K562 (cell line): ENCODE measurements around the gene NPHP3. TPM values are rescaled to one million over a fixed set of nuclear protein-coding genes. Genes with fewer than 3 reads are reported as not detected.
A peak's percentile ranks its signal among the peaks of the same experiment; 100 is the strongest.

ENCODE experiments used
- CBX5 ChIP-seq: IDR thresholded peaks from 2 replicates; pipeline ENCODE4 v1.6.1; 2014; ENCODE audit warnings: low read depth, borderline replicate concordance
- CCNT2 ChIP-seq: IDR thresholded peaks from 2 replicates; pipeline ENCODE4 v1.6.1; 2011; ENCODE audit warnings: borderline replicate concordance, low read depth, mild to moderate bottlenecking, moderate library complexity, mixed read lengths, low read length; ENCODE audit not compliant: insufficient read length; ENCODE audit errors: extremely low read depth
- FOXK2 ChIP-seq, 2 experiments: fragments of 450-650 bp; IDR thresholded peaks in 1 of 2; conservative IDR thresholded peaks in 1 of 2; 2 replicates each; pipeline ENCODE4 v1.6.1; 2016; ENCODE audit warnings: low read depth in 2 of 2, mild to moderate bottlenecking in 1 of 2
- GATAD2B ChIP-seq: fragments of 450-650 bp; IDR thresholded peaks from 2 replicates; pipeline ENCODE4 v1.6.1; 2017; ENCODE audit warnings: mild to moderate bottlenecking, borderline replicate concordance
- HDAC8 ChIP-seq: fragments of 450-650 bp; IDR thresholded peaks from 2 replicates; pipeline ENCODE4 v1.6.1; 2016; ENCODE audit warnings: mild to moderate bottlenecking, missing genetic modification characterization, moderate library complexity, missing compliant biosample characterization
- HIVEP1 ChIP-seq: fragments of 250-450 bp; sonication (Bioruptor Pico); IDR thresholded peaks from 2 replicates; pipeline ENCODE4 v1.4.0; 2020; ENCODE audit warnings: mild to moderate bottlenecking
- KDM5B ChIP-seq: fragments of 200-600 bp; sonication (generic); IDR thresholded peaks from 2 replicates; pipeline ENCODE4 v1.6.1; 2012; ENCODE audit warnings: low read depth, mild to moderate bottlenecking, moderate library complexity, low read length, control low read depth, inconsistent platforms; ENCODE audit not compliant: insufficient replicate concordance
- KHSRP ChIP-seq: fragments of 450-650 bp; IDR thresholded peaks from 2 replicates; pipeline ENCODE4 v1.6.1; 2017
- MAZ ChIP-seq, 2 experiments: fragments of 450-650 bp in 1 of 2; sonication (generic) in 1 of 2; formaldehyde crosslinking; IDR thresholded peaks in 1 of 2; conservative IDR thresholded peaks in 1 of 2; 2 replicates each; pipeline versions ENCODE4 v1.4.0 to v1.5.0; 2020; ENCODE audit warnings: mild to moderate bottlenecking in 1 of 2, missing genetic modification reagents in 1 of 2
- NFIC ChIP-seq: fragments of 450-650 bp; IDR thresholded peaks from 2 replicates; pipeline ENCODE4 v1.6.1; 2017; ENCODE audit warnings: mild to moderate bottlenecking, inconsistent platforms
- POLR2A ChIP-seq: fragments of 450-650 bp; conservative IDR thresholded peaks from 2 replicates; pipeline ENCODE4 v1.6.1; 2016
- POLR2G ChIP-seq: fragments of 200-400 bp; formaldehyde crosslinking; IDR thresholded peaks from 2 replicates; pipeline ENCODE4 v1.6.1; 2017; ENCODE audit warnings: low read depth, mild to moderate bottlenecking, antibody characterized with exemption, low read length, moderate library complexity
- PREB ChIP-seq: sonication (generic); formaldehyde crosslinking; IDR thresholded peaks from 2 replicates; pipeline ENCODE4 v1.8.1; 2023; ENCODE audit warnings: mild to moderate bottlenecking, missing genetic modification reagents
- PRPF4 ChIP-seq: fragments of 200-400 bp; formaldehyde crosslinking; IDR thresholded peaks from one replicate; pipeline ENCODE4 v1.6.1; 2017; ENCODE audit warnings: low read length, low read depth, mild to moderate bottlenecking; ENCODE audit not compliant: insufficient read depth, poor library complexity, severe bottlenecking
- PURB ChIP-seq: sonication (generic); formaldehyde crosslinking; IDR thresholded peaks from 2 replicates; pipeline ENCODE4 v1.9.0; 2021; ENCODE audit warnings: low read depth, mild to moderate bottlenecking, missing genetic modification reagents
- RBBP5 ChIP-seq: fragments of 200-600 bp; sonication (generic); IDR thresholded peaks from 2 replicates; pipeline ENCODE4 v1.6.1; 2012; ENCODE audit warnings: borderline replicate concordance, mild to moderate bottlenecking, low read length, control low read depth, inconsistent platforms; ENCODE audit not compliant: insufficient read depth, poor library complexity, severe bottlenecking
- RBFOX2 ChIP-seq: fragments of 200-400 bp; formaldehyde crosslinking; IDR thresholded peaks from 2 replicates; pipeline ENCODE4 v1.6.1; 2017; ENCODE audit warnings: low read depth, mild to moderate bottlenecking, low read length, moderate library complexity
- TAF1 ChIP-seq: IDR thresholded peaks from 2 replicates; pipeline ENCODE4 v1.6.1; 2011; ENCODE audit warnings: mild to moderate bottlenecking, low read length, moderate library complexity; ENCODE audit not compliant: insufficient read depth, control insufficient read depth, severe bottlenecking; ENCODE audit errors: extremely low read depth
- TFAP4 ChIP-seq: sonication (generic); formaldehyde crosslinking; IDR thresholded peaks from 2 replicates; pipeline ENCODE4 v1.8.0; 2022; ENCODE audit warnings: missing genetic modification reagents, mild to moderate bottlenecking, moderate library complexity, borderline replicate concordance
- ZFX ChIP-seq: sonication (generic); formaldehyde crosslinking; IDR thresholded peaks from 2 replicates; pipeline ENCODE4 v1.8.0; 2022; ENCODE audit warnings: mild to moderate bottlenecking, missing genetic modification reagents, moderate library complexity
- polyA plus RNA-seq, 8 experiments: library from polyadenylated mRNA; depleted of rRNA in 4 of 8; stranded (reverse) in 5 of 8; unstranded in 3 of 8; fragments of >200 nt; fragmentation: Nextera tagmentation in 2 of 8; fragmentation: Illumina TruSeq in 1 of 8; extraction: Ambion mirVana in 2 of 8; extraction: Trizol in 1 of 8; gene quantifications; 2 replicates each; pipeline versions ENCODE4 v1.2.1 to v1.2.3, GENCODE V29; 2011 to 2014; ENCODE audit warnings: inconsistent platforms in 1 of 8, missing spikeins in 1 of 8
- total RNA-seq, 7 experiments: library from RNA; depleted of rRNA in 6 of 7; stranded (reverse); fragments of >200 nt in 6 of 7; fragmentation: Illumina TruSeq in 2 of 7; extraction: Trizol in 2 of 7; gene quantifications; 2 replicates each; pipeline versions ENCODE4 v1.2.1 to v1.2.3, GENCODE V29; 2011 to 2021; ENCODE audit warnings: low replicate concordance in 1 of 7

The NPHP3 gene
- total and polyA plus RNA-seq, 9 of the 15 experiments (the other 6 are each of a cell fraction or from before 2014, with no cell fraction given), result 0.62 to 13.2 (median 5.8) TPM

- TF ChIP-seq PURB (CRISPR knock-in tag), result no peak
- TF ChIP-seq KHSRP, result no peak
- TF ChIP-seq CCNT2, result peak; percentile 14
- TF ChIP-seq ZFX (CRISPR knock-in tag), result peak; percentile 77
- no peak for TF ChIP-seq PRPF4
- TF ChIP-seq NFIC, result peak; percentile 19; the same call in 1 of the 2 replicates
- peak; percentile 51 for TF ChIP-seq KDM5B
- peak; percentile 62 for TF ChIP-seq RBBP5
- peak; percentile 36 for TF ChIP-seq POLR2A
- peak; percentile 69 for TF ChIP-seq TAF1
- peak; percentile 31; the same call in 1 of the 2 replicates for TF ChIP-seq TFAP4 (CRISPR knock-in tag)
- peak; percentile 76 for TF ChIP-seq RBFOX2
- TF ChIP-seq FOXK2 (conservative IDR thresholded peaks at IDR 0.05 in 1 of 2, IDR thresholded peaks at IDR 0.05 in 1 of 2; ENCODE audit: low read depth in 2 of 2), result no peak
- TF ChIP-seq GATAD2B, result 0 out of 2 replicates have a peak, but pooled peaks have one; percentile 38
- TF ChIP-seq POLR2G, result peak; percentile 85
- no peak for TF ChIP-seq HIVEP1 (CRISPR knock-in tag)
- TF ChIP-seq MAZ (CRISPR knock-in tag; conservative IDR thresholded peaks at IDR 0.05 in 1 of 2, IDR thresholded peaks at IDR 0.05 in 1 of 2), result 0 out of 4 replicates have a peak, but pooled peaks have one; percentile 28 to 33
- 0 out of 2 replicates have a peak, but pooled peaks have one; percentile 23 for TF ChIP-seq HDAC8 (tag)
- no peak for TF ChIP-seq PREB (CRISPR knock-in tag)
- TF ChIP-seq CBX5, result no peak
Measured at GRCh38 chr3:132722165-132723023, at the start of gene NPHP3 (continued).
